ENCODE results near the gene GABRD. TPM values are rescaled to one million over a fixed set of nuclear protein-coding genes. Genes with fewer than 3 reads are reported as not detected.

Gene GABRD
- total RNA-seq, 1 donor from 2014 or later, result not detected

GRCh38 chr1:1972976-1973715 lies 46.0 kb upstream of the GABRD start:
- TF ChIP-seq CTCF (IDR thresholded peaks at IDR 0.05; ENCODE audit: insufficient read depth, low read length, poor library complexity, severe bottlenecking), result no peak
- H3K27me3 ChIP-seq (ENCODE audit: control insufficient read depth, insufficient read depth, low read length), result peaks cover 15% of the 10 kb centered on the region
- no peak overlapping the region for H3K4me3 ChIP-seq (ENCODE audit: low read depth, low read length)

GRCh38 chr1:1973716-1974642 lies 45.2 kb upstream of the GABRD start:
- peaks cover 12% of the 10 kb centered on the region for H3K27me3 ChIP-seq (ENCODE audit: control insufficient read depth, insufficient read depth, low read length)
- DNase-seq (ENCODE audit: low read depth), result no peak
- TF ChIP-seq CTCF (IDR thresholded peaks at IDR 0.05; ENCODE audit: insufficient read depth, low read length, poor library complexity, severe bottlenecking), result no peak
- H3K36me3 ChIP-seq (ENCODE audit: control insufficient read depth, insufficient read depth, low read length), result no peaks in the 10 kb centered on the region
- H3K4me3 ChIP-seq (ENCODE audit: low read depth, low read length), result no peak overlapping the region

More at GRCh38 chr1:1972976-1973715, 46.0 kb upstream of the GABRD start:
- H3K36me3 ChIP-seq (ENCODE audit: control insufficient read depth, insufficient read depth, low read length), result no peaks in the 10 kb centered on the region
- no peak for DNase-seq (ENCODE audit: low read depth)

- Histone ChIP-seq H3K27me3 (ENCODE audit: control insufficient read depth, insufficient read depth, low read length) (peaks cover 12% of the 10 kb centered on the region), H3K36me3 (ENCODE audit: control insufficient read depth, insufficient read depth, low read length) (no peaks in the 10 kb centered on the region), H3K4me3 (ENCODE audit: low read depth, low read length) (no peak overlapping the region)
- no peak for TF ChIP-seq CTCF (IDR thresholded peaks at IDR 0.05; ENCODE audit: insufficient read depth, low read length, poor library complexity, severe bottlenecking)
- no peak for DNase-seq (ENCODE audit: low read depth)
Observed at GRCh38 chr1:1974834-1975233, 44.3 kb upstream of the GABRD start.

GRCh38 chr1:1975535-1975934 lies 43.6 kb upstream of the GABRD start:
- no peak overlapping the region for H3K4me3 ChIP-seq (ENCODE audit: low read depth, low read length)
- no peak for TF ChIP-seq CTCF (IDR thresholded peaks at IDR 0.05; ENCODE audit: insufficient read depth, low read length, poor library complexity, severe bottlenecking)
- peaks cover 12% of the 10 kb centered on the region for H3K27me3 ChIP-seq (ENCODE audit: control insufficient read depth, insufficient read depth, low read length)
- H3K36me3 ChIP-seq (ENCODE audit: control insufficient read depth, insufficient read depth, low read length), result no peaks in the 10 kb centered on the region
- DNase-seq (ENCODE audit: low read depth), result no peak

- Histone ChIP-seq H3K27me3 (ENCODE audit: control insufficient read depth, insufficient read depth, low read length) (peaks cover 12% of the 10 kb centered on the region), H3K4me3 (ENCODE audit: low read depth, low read length) (no peak overlapping the region), H3K36me3 (ENCODE audit: control insufficient read depth, insufficient read depth, low read length) (no peaks in the 10 kb centered on the region)
- DNase-seq (ENCODE audit: low read depth), result no peak
- no peak for TF ChIP-seq CTCF (IDR thresholded peaks at IDR 0.05; ENCODE audit: insufficient read depth, low read length, poor library complexity, severe bottlenecking)
Observed at GRCh38 chr1:1976031-1976430, 43.1 kb upstream of the GABRD start.

All from kidney epithelial cell (primary cell).